ENCODE data around the gene CDH6. TPM values are rescaled to one million over a fixed set of nuclear protein-coding genes. Genes with fewer than 3 reads are reported as not detected.

The CDH6 gene
- total and polyA plus RNA-seq, 8 donors, result 0.31 to 10.4 (median 0.65) TPM

DNA sequence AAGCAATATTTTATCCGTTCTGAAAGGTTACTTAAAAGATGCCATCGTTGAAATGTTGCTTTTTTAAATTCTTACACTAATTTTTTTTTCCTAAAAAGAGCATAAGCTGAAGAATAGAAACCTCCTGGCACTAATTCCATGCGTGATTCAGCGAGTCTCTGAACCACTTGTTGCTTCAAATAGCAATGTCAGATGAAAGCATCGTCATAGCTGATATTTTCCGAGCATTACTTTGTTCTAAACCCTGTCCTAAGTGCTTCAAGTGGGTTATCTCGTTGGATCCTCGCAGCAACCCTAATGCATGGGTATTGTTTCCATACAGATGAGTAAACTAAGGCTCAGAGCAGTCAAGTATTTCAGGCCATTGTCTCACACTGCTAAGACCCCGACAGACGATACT, 79.7 kb downstream of the CDH6 start:
- intact Hi-C loops (cut with DNase I), result no loop called here
- FAIRE-seq, result no peak
- 55 to 62% methylated on average over 10 of the region's 10 CpGs for WGBS, 2 donors
- H3K4me1 ChIP-seq, result no peaks in the 10 kb centered on the region
- no peak overlapping the region for H3K4me3 ChIP-seq
- H3K9me3 ChIP-seq, result no peaks in the 10 kb centered on the region
- H3K27ac ChIP-seq, result no peak overlapping the region
- no peak for TF ChIP-seq CTCF (IDR thresholded peaks at IDR 0.05)
- no peaks in the 10 kb centered on the region for H3K27me3 ChIP-seq
- no peak for DNase-seq
- ATAC-seq, result no peak
- H3K36me3 ChIP-seq, result no peaks in the 10 kb centered on the region

GRCh38 chr5:31273631-31274378, 80.3 kb downstream of the CDH6 start:
- Histone ChIP-seq H3K4me3 (no peak overlapping the region), H3K27me3 (no peaks in the 10 kb centered on the region), H3K4me1 (no peaks in the 10 kb centered on the region), H3K36me3 (no peaks in the 10 kb centered on the region), H3K9me3 (no peaks in the 10 kb centered on the region), H3K27ac (no peak overlapping the region)
- WGBS, 2 donors, result 56 to 66% methylated on average over 8 of the region's 8 CpGs
- no peak for DNase-seq
- no peak for ATAC-seq
- no peak for FAIRE-seq
- intact Hi-C loops (cut with DNase I), result no loop called here
- TF ChIP-seq CTCF (IDR thresholded peaks at IDR 0.05), result no peak

DNA sequence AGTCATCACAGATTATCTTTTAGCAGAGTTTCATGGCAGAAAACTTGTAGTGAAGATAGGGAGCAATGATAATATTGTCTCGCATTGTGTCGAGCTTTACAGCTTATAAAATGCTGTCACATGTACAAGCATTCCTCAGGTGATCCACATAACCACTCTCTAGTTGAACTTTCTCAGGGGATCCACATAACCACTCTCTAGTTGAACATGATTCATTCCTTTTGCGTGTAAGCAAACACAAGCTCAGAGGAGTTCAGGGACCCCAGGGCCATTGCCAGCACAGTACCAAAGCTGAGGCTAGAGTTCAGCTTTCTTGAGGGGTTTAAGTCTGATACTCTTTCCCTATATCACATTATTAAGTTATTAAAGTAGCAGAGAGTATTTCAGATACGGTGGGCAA, 86.7 kb downstream of the CDH6 start:
- intact Hi-C loops (cut with DNase I), result no loop called here
- H3K36me3 ChIP-seq, result no peaks in the 10 kb centered on the region
- H3K27ac ChIP-seq, result no peak overlapping the region
- H3K4me1 ChIP-seq, result no peaks in the 10 kb centered on the region
- WGBS, 2 donors, result 61 to 65% methylated on average over 4 of the region's 4 CpGs
- no peak for FAIRE-seq
- no peaks in the 10 kb centered on the region for H3K27me3 ChIP-seq
- no peaks in the 10 kb centered on the region for H3K9me3 ChIP-seq
- no peak for ATAC-seq
- H3K4me3 ChIP-seq, result no peak overlapping the region
- TF ChIP-seq CTCF (IDR thresholded peaks at IDR 0.05), result no peak
- no peak for DNase-seq

DNA sequence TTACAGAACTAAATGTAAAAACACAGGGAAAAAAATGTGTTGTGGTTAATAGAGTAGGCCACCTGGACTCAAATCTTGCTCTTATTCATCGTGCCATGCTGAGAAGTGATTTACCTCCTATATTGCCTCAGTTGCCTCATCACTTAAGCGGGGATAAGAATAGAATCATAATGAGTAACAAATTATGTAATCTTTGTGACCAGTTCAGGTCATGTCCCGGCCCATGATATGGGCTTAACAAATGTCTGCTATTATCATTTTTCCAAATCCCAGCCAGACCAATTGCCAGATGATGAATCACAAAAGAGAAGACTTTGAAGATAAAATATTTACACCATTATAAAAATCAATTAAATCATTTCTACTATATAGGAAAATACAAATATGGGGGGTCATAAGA, 89.8 kb downstream of the CDH6 start:
- ATAC-seq, result no peak
- WGBS, 2 donors, result 25 to 31% methylated on average over 3 of the region's 3 CpGs
- intact Hi-C loops (cut with DNase I), result no loop called here
- Histone ChIP-seq H3K4me1 (no peaks in the 10 kb centered on the region), H3K27me3 (no peaks in the 10 kb centered on the region), H3K36me3 (no peaks in the 10 kb centered on the region), H3K27ac (no peak overlapping the region), H3K9me3 (no peaks in the 10 kb centered on the region), H3K4me3 (no peak overlapping the region)
- no peak for DNase-seq
- FAIRE-seq, result no peak
- no peak for TF ChIP-seq CTCF (IDR thresholded peaks at IDR 0.05)

- FAIRE-seq (no peak), DNase-seq (no peak), ATAC-seq (no peak)
- 53 to 71% methylated on average over 2 of the region's 2 CpGs for WGBS, 2 donors
- Histone ChIP-seq H3K4me3 (no peak overlapping the region), H3K27me3 (no peaks in the 10 kb centered on the region), H3K36me3 (no peaks in the 10 kb centered on the region), H3K9me3 (no peaks in the 10 kb centered on the region), H3K4me1 (no peaks in the 10 kb centered on the region), H3K27ac (no peak overlapping the region)
- TF ChIP-seq CTCF (IDR thresholded peaks at IDR 0.05), result no peak
- intact Hi-C loops (cut with DNase I), result no loop called here
These were observed 91.5 kb downstream of the CDH6 start for GRCh38 chr5:31285025-31285424.
